HepG2 (cell line): ENCODE data around the gene RABL6. TPM values are rescaled to one million over a fixed set of nuclear protein-coding genes. Genes with fewer than 3 reads are reported as not detected.

Experiments used
- AHR ChIP-seq: IDR thresholded peaks from 2 replicates; pipeline ENCODE4 v1.6.1; 2018; ENCODE audit warnings: missing genetic modification reagents, missing compliant biosample characterization
- ATF1 ChIP-seq: IDR thresholded peaks from 2 replicates; pipeline ENCODE4 v1.6.1; 2016; ENCODE audit warnings: mild to moderate bottlenecking, control low read depth
- CBX1 ChIP-seq: IDR thresholded peaks from one replicate; pipeline ENCODE4 v1.6.1; 2016; ENCODE audit warnings: antibody characterized with exemption, low read depth
- CTCF ChIP-seq: sonication (generic); formaldehyde crosslinking; IDR thresholded peaks from 2 replicates; pipeline ENCODE4 v1.5.0; 2020; ENCODE audit warnings: mild to moderate bottlenecking, missing genetic modification reagents, moderate library complexity
- HIVEP1 ChIP-seq: sonication (generic); formaldehyde crosslinking; IDR thresholded peaks from 2 replicates; pipeline ENCODE4 v1.4.0; 2020; ENCODE audit warnings: mild to moderate bottlenecking, missing genetic modification reagents
- KDM2A ChIP-seq: sonication (generic); formaldehyde crosslinking; IDR thresholded peaks from 2 replicates; pipeline ENCODE4 v1.4.0; 2020; ENCODE audit warnings: low read depth, missing genetic modification reagents, borderline replicate concordance
- MBD4 ChIP-seq: IDR thresholded peaks from 2 replicates; pipeline ENCODE4 v1.6.1; 2012; ENCODE audit warnings: low read length, inconsistent platforms, borderline replicate concordance
- MED8 ChIP-seq: sonication (generic); formaldehyde crosslinking; IDR thresholded peaks from 2 replicates; pipeline ENCODE4 v1.8.1; 2023; ENCODE audit warnings: mild to moderate bottlenecking, missing genetic modification reagents; ENCODE audit not compliant: insufficient replicate concordance
- MIER2 ChIP-seq: IDR thresholded peaks from 2 replicates; pipeline ENCODE4 v1.6.1; 2016; ENCODE audit warnings: missing biosample characterization, missing genetic modification reagents
- NFE2L2 ChIP-seq: fragments of 150-350 bp; IDR thresholded peaks from 2 replicates; pipeline ENCODE4 v1.6.1; 2014; ENCODE audit warnings: low read length
- NFIC ChIP-seq: IDR thresholded peaks from 2 replicates; pipeline ENCODE4 v1.6.1; 2012; ENCODE audit warnings: mild to moderate bottlenecking, low read length, inconsistent platforms
- NONO ChIP-seq, 2 experiments: fragments of 450-650 bp in 1 of 2; sonication (generic) in 1 of 2; formaldehyde crosslinking in 1 of 2; IDR thresholded peaks in 1 of 2; conservative IDR thresholded peaks in 1 of 2; 2 replicates each; pipeline versions ENCODE4 v1.6.1 to v1.8.0; 2017 to 2022; ENCODE audit warnings: mild to moderate bottlenecking in 1 of 2, missing genetic modification reagents in 1 of 2, moderate library complexity in 1 of 2
- NR2F1 ChIP-seq, 2 experiments: fragments of 450-650 bp in 1 of 2; formaldehyde crosslinking in 1 of 2; IDR thresholded peaks; 2 replicates each; pipeline versions ENCODE4 v1.5.0 to v1.6.1; 2016 to 2020; ENCODE audit warnings: mild to moderate bottlenecking in 1 of 2, missing compliant biosample characterization in 1 of 2, missing genetic modification reagents in 1 of 2, moderate library complexity in 1 of 2
- PAWR ChIP-seq: sonication (generic); formaldehyde crosslinking; IDR thresholded peaks from 2 replicates; pipeline ENCODE4 v1.4.0; 2020; ENCODE audit warnings: missing genetic modification reagents, mild to moderate bottlenecking, borderline replicate concordance
- RARA ChIP-seq: IDR thresholded peaks from 2 replicates; pipeline ENCODE4 v1.6.1; 2016; ENCODE audit warnings: missing genetic modification reagents, missing compliant biosample characterization
- SMARCC2 ChIP-seq: fragments of 450-650 bp; IDR thresholded peaks from 2 replicates; pipeline ENCODE4 v1.6.1; 2017; ENCODE audit warnings: antibody characterized with exemption, mild to moderate bottlenecking
- TEAD3 ChIP-seq: optimal IDR thresholded peaks from 2 replicates; pipeline ENCODE3; 2016; ENCODE audit warnings: borderline replicate concordance
- TIGD3 ChIP-seq: sonication (generic); formaldehyde crosslinking; IDR thresholded peaks from 2 replicates; pipeline ENCODE4 v1.5.1; 2020; ENCODE audit warnings: mild to moderate bottlenecking, missing genetic modification reagents, borderline replicate concordance
- ZIK1 ChIP-seq: sonication (generic); formaldehyde crosslinking; IDR thresholded peaks from 2 replicates; pipeline ENCODE4 v1.5.0; 2020; ENCODE audit warnings: mild to moderate bottlenecking, low read depth, missing genetic modification reagents, borderline replicate concordance
- ZNF136 ChIP-seq: sonication (generic); formaldehyde crosslinking; IDR thresholded peaks from 2 replicates; pipeline ENCODE4 v1.8.1; 2022; ENCODE audit warnings: low read depth, mild to moderate bottlenecking, moderate library complexity, missing genetic modification reagents
- ZNF20 ChIP-seq: sonication (generic); formaldehyde crosslinking; IDR thresholded peaks from 2 replicates; pipeline ENCODE4 v1.4.0; 2020; ENCODE audit warnings: mild to moderate bottlenecking, moderate library complexity, missing genetic modification reagents
- ZNF414 ChIP-seq: sonication (generic); formaldehyde crosslinking; IDR thresholded peaks from 2 replicates; pipeline ENCODE4 v1.5.0; 2020; ENCODE audit warnings: missing genetic modification reagents
- ZNF44 ChIP-seq: sonication (generic); formaldehyde crosslinking; IDR thresholded peaks from 2 replicates; pipeline ENCODE4 v1.5.1; 2020; ENCODE audit warnings: mild to moderate bottlenecking, missing genetic modification reagents
- ZNF709 ChIP-seq: sonication (generic); formaldehyde crosslinking; IDR thresholded peaks from 2 replicates; pipeline ENCODE4 v1.5.0; 2020; ENCODE audit warnings: mild to moderate bottlenecking, missing genetic modification reagents
- ZNF780A ChIP-seq: sonication (generic); formaldehyde crosslinking; IDR thresholded peaks from 2 replicates; pipeline ENCODE4 v1.8.0; 2022; ENCODE audit warnings: mild to moderate bottlenecking, missing genetic modification reagents, moderate library complexity
- ZNF788 ChIP-seq: sonication (generic); formaldehyde crosslinking; IDR thresholded peaks from 2 replicates; pipeline ENCODE4 v1.5.0; 2020; ENCODE audit warnings: mild to moderate bottlenecking, missing genetic modification reagents, borderline replicate concordance
- polyA plus RNA-seq, 8 experiments: library from polyadenylated mRNA; depleted of rRNA in 3 of 8; stranded (reverse) in 7 of 8; unstranded in 1 of 8; fragments of >200 nt; fragmentation: Illumina TruSeq in 4 of 8; extraction: Trizol in 4 of 8; gene quantifications; 2 replicates each; pipeline versions ENCODE4 v1.2.1 to v1.2.3, GENCODE V29; 2011 to 2016; ENCODE audit warnings: low read depth in 4 of 8, missing spikeins in 1 of 8, mixed read lengths in 1 of 8; ENCODE audit not compliant: insufficient read depth in 1 of 8
- total RNA-seq, 5 experiments: library from RNA; depleted of rRNA; stranded (reverse); fragments of >200 nt; fragmentation: Illumina TruSeq; extraction: Trizol; gene quantifications; 2 replicates each; pipeline ENCODE4 v1.2.3, GENCODE V29; 2016; ENCODE audit warnings: low read depth in 1 of 5
- TF ChIP-seq, protein P1 (sequence below): IDR thresholded peaks from 2 replicates; pipeline ENCODE4 v1.6.1; 2016; ENCODE audit warnings: missing genetic modification reagents, missing compliant biosample characterization

The RABL6 gene
- total and polyA plus RNA-seq, 2 of the 13 experiments (the other 11 are each of a cell fraction or from before 2014, with no cell fraction given): 81.5 to 125 TPM

DNA sequence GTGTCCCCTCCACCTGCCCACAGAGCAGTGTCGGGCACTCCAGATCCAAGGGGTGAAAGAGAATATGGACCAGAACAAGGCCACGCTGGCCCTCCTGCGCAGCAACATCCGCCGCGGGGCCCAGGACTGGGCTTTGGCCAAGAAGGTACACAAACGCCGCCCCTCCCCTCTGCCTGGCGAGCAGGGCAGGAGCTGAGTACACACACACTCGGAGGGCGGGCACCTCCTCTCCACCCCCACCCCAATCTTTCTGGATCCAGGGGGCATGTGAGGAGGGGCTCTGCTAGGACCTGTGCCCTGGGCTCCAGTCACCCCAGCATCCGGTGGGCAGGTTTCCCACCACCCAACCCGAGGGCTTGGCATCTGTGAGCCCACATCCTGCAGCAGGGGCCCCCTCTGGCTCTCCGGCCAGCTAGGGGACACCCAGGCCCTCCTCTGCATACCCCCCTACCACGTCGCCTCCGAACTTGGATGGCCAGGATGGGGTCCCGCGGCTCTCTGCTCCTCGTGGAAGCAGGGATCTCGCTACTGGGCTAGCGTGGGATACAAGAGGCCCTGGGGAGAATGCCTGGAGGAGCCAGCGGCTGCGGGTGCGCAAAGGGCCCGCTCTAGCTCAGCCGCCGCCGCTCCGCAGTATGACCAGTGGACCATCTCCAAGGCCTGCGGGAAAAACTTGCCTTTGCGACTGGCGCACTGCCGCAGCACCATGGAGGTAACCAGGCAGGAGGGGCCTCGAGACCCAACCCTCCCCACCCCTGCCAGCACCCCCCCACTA is 8.5 kb upstream of the RABL6 start (continued):
- TF ChIP-seq ZNF709 (CRISPR knock-in tag): no peak
- TF ChIP-seq KDM2A (CRISPR knock-in tag): peak; percentile 92
- TF ChIP-seq NFE2L2: no peak
- no peak; the same call in 1 of the 2 replicates for TF ChIP-seq TIGD3 (CRISPR knock-in tag)
- no peak; the same call in 1 of the 2 replicates for TF ChIP-seq ZNF414 (CRISPR knock-in tag)
- TF ChIP-seq NFIC: no peak
- no peak for TF ChIP-seq CBX1
- TF ChIP-seq CTCF (CRISPR knock-in tag): 0 out of 2 replicates have a peak, but pooled peaks have one; percentile 8
- no peak for TF ChIP-seq NONO (IDR thresholded peaks at IDR 0.05)
- peak; percentile 73; the same call in 1 of the 2 replicates for TF ChIP-seq NONO (CRISPR knock-in tag; conservative IDR thresholded peaks at IDR 0.05)
- TF ChIP-seq ZNF136 (CRISPR knock-in tag): no peak
- no peak for TF ChIP-seq MBD4
- peak; percentile 60 for TF ChIP-seq TEAD3 (CRISPR knock-in tag)
- TF ChIP-seq ZNF780A: peak; percentile 81; the same call in 1 of the 2 replicates
- no peak for TF ChIP-seq ATF1 (CRISPR knock-in tag)
- TF ChIP-seq ZIK1 (CRISPR knock-in tag): peak; percentile 48; the same call in 1 of the 2 replicates
- TF ChIP-seq AHR: no peak
- 0 out of 2 replicates have a peak, but pooled peaks have one; percentile 30 for TF ChIP-seq ZNF44 (CRISPR knock-in tag)
- TF ChIP-seq SMARCC2: no peak
- TF ChIP-seq NR2F1 (CRISPR knock-in tag; IDR thresholded peaks at IDR 0.05): no peak
- no peak for TF ChIP-seq PAWR
- peak; percentile 94 for TF ChIP-seq MED8 (CRISPR knock-in tag)
- TF ChIP-seq HIVEP1 (CRISPR knock-in tag): 0 out of 2 replicates have a peak, but pooled peaks have one; percentile 40
- peak; percentile 72; the same call in 1 of the 2 replicates for TF ChIP-seq MIER2 (CRISPR knock-in tag)
- TF ChIP-seq ZNF20 (CRISPR knock-in tag): no peak
- 0 out of 2 replicates have a peak, but pooled peaks have one; percentile 32 for TF ChIP-seq ZNF788 (CRISPR knock-in tag)
- peak; percentile 54 for TF ChIP-seq RARA
- TF ChIP-seq, protein P1, sequence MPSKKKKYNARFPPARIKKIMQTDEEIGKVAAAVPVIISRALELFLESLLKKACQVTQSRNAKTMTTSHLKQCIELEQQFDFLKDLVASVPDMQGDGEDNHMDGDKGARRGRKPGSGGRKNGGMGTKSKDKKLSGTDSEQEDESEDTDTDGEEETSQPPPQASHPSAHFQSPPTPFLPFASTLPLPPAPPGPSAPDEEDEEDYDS (CRISPR knock-in tag): peak; percentile 88
